ENCODE measurements around the gene PYROXD2. TPM values are rescaled to one million over a fixed set of nuclear protein-coding genes. Genes with fewer than 3 reads are reported as not detected.

The PYROXD2 gene
- total and polyA plus RNA-seq, 10 of the 15 experiments (the other 5 are each of a cell fraction or from before 2014, with no cell fraction given): 4.8 to 15.8 (median 11.1) TPM

- TF ChIP-seq BCL11A (IDR thresholded peaks at IDR 0.05; ENCODE audit: low read depth, low read length) (no peak), BCLAF1 (IDR thresholded peaks at IDR 0.05) (no peak), SPI1 (IDR thresholded peaks at IDR 0.05; ENCODE audit: borderline replicate concordance, insufficient read depth, low read depth, low read length) (no peak), SREBF2 (IDR thresholded peaks at IDR 0.05; ENCODE audit: low read length) (no peak), CREB1 (IDR thresholded peaks at IDR 0.05; ENCODE audit: low read depth) (no peak), PRDM15 (CRISPR knock-in tag; IDR thresholded peaks at IDR 0.05) (no peak), GATAD2B (conservative IDR thresholded peaks at IDR 0.05; ENCODE audit: low read depth) (no peak), E4F1 (IDR thresholded peaks at IDR 0.05; ENCODE audit: borderline replicate concordance, partially characterized antibody) (no peak), STAT1 (conservative IDR thresholded peaks at IDR 0.05) (no peak)
Observed at GRCh38 chr10:98456043-98456570, 41.1 kb upstream of the PYROXD2 start (continued).

Measured in GM12878 (cell line).